ENCODE measurements around the gene ADAT3. TPM values are rescaled to one million over a fixed set of nuclear protein-coding genes. Genes with fewer than 3 reads are reported as not detected.

Gene ADAT3
- total RNA-seq, 1 experiment from 2014 or later, result 1.3 TPM

GRCh38 chr19:1938071-1938470, 32.9 kb downstream of the ADAT3 start:
- DNase-seq (ENCODE audit: low read depth), result no peak

- no peak for DNase-seq (ENCODE audit: low read depth)
These were observed 36.2 kb downstream of the ADAT3 start, which contains the start of gene CSNK1G2 for GRCh38 chr19:1941146-1942077. Gene CSNK1G2 (plus strand): TSS chr19:1941172. CDS start chr19:1969773, 28,601 bp downstream.

- DNase-seq (ENCODE audit: low read depth), result peak; percentile 68
These were observed 37.1 kb downstream of the ADAT3 start for GRCh38 chr19:1942078-1942933.

GRCh38 chr19:1942934-1943555, 37.8 kb downstream of the ADAT3 start:
- no peak for DNase-seq (ENCODE audit: low read depth)

- DNase-seq (ENCODE audit: low read depth), result no peak
These were observed 38.5 kb downstream of the ADAT3 start for GRCh38 chr19:1943661-1944087.

- no peak for DNase-seq (ENCODE audit: low read depth)
These were observed 39.1 kb downstream of the ADAT3 start for GRCh38 chr19:1944088-1944915.

- no peak for DNase-seq (ENCODE audit: low read depth)
These were observed 39.8 kb downstream of the ADAT3 start for GRCh38 chr19:1944916-1945561.

- no peak for DNase-seq (ENCODE audit: low read depth)
These were observed 40.7 kb downstream of the ADAT3 start for GRCh38 chr19:1945899-1946298.

GRCh38 chr19:1947651-1948209, 42.5 kb downstream of the ADAT3 start:
- no peak for DNase-seq (ENCODE audit: low read depth)

- no peak for DNase-seq (ENCODE audit: low read depth)
These were observed 44.3 kb downstream of the ADAT3 start for GRCh38 chr19:1949304-1950101.

- DNase-seq (ENCODE audit: low read depth), result no peak
These were observed 45.4 kb downstream of the ADAT3 start for GRCh38 chr19:1950640-1951039.

GRCh38 chr19:1952635-1953034, 47.4 kb downstream of the ADAT3 start:
- DNase-seq (ENCODE audit: low read depth), result no peak

- no peak for DNase-seq (ENCODE audit: low read depth)
These were observed 47.8 kb downstream of the ADAT3 start for GRCh38 chr19:1953037-1953436.

- no peak for DNase-seq (ENCODE audit: low read depth)
These were observed 48.4 kb downstream of the ADAT3 start for GRCh38 chr19:1953441-1954094.

GRCh38 chr19:1954532-1954933, 49.3 kb downstream of the ADAT3 start:
- no peak for DNase-seq (ENCODE audit: low read depth)

- no peak for DNase-seq (ENCODE audit: low read depth)
These were observed 50.2 kb downstream of the ADAT3 start for GRCh38 chr19:1955171-1956121.

- DNase-seq (ENCODE audit: low read depth), result no peak
These were observed 50.9 kb downstream of the ADAT3 start for GRCh38 chr19:1956122-1956494.

Data from RPMI7951 (cell line).